Body of pancreas (tissue), 4 donors: ENCODE results near the gene ATP13A3. TPM values are rescaled to one million over a fixed set of nuclear protein-coding genes. Genes with fewer than 3 reads are reported as not detected.

Experiments
- ATAC-seq: fragments of 150-250 bp; one replicate; pipeline ENCODE4 v1.9.1; 2016
- DNase-seq, 4 donors: peaks; one replicate each; pipeline ENCODE4 v3.0.0-alpha.2; 2019
- H3K27ac ChIP-seq, 4 donors: fragments of 200-600 bp; sonication (generic); 1 replicate in 3 of 4; 2 replicates in 1 of 4; pipeline versions ENCODE4 v1.5.1 to v1.6.1; 2016 to 2019; ENCODE audit warnings: mild to moderate bottlenecking in 1 of 4, mixed read lengths in 1 of 4, moderate library complexity in 1 of 4
- H3K27me3 ChIP-seq, 2 donors: fragments of 200-600 bp; sonication (generic); one replicate each; pipeline ENCODE4 v1.6.0; 2016; ENCODE audit warnings: mild to moderate bottlenecking in 1 of 2
- H3K36me3 ChIP-seq, 2 donors: fragments of 200-600 bp; sonication (generic); replicated peaks in 1 of 2; 2 replicates each; pipeline ENCODE4 v1.5.1; 2016; ENCODE audit warnings: low read depth in 2 of 2; ENCODE audit not compliant: insufficient read depth in 1 of 2
- H3K4me1 ChIP-seq: fragments of 200-600 bp; sonication (generic); one replicate; pipeline ENCODE4 v1.6.0; 2016
- H3K4me3 ChIP-seq, 2 donors: fragments of 200-600 bp; sonication (generic); 1 replicate in 1 of 2; 2 replicates in 1 of 2; pipeline ENCODE4 v1.5.1; 2016 to 2019
- H3K9me3 ChIP-seq, 3 donors: fragments of 200-600 bp; sonication (generic); 1 replicate in 2 of 3; 2 replicates in 1 of 3; pipeline ENCODE4 v1.5.1; 2016
- CTCF ChIP-seq, 7 experiments: fragments of 450-650 bp in 4 of 7; fragments of 200-600 bp in 3 of 7; sonication (generic) in 3 of 7; IDR thresholded peaks; one replicate each; pipeline ENCODE4 v1.5.1; 2016 to 2019; ENCODE audit warnings: antibody characterized with exemption in 7 of 7
- POLR2A ChIP-seq, 3 donors: fragments of 450-650 bp; IDR thresholded peaks; one replicate each; pipeline ENCODE4 v1.6.1; 2016; ENCODE audit warnings: antibody characterized with exemption in 3 of 3, mild to moderate bottlenecking in 2 of 3
- WGBS, 2 donors: methylation state at CpG; one replicate each; pipeline ENCODE4 v1.1.5; 2017; 5-methylcytosine and 5-hydroxymethylcytosine counted together
- intact Hi-C: fragments of 100-400 bp; cut with DNase I; formaldehyde crosslinking; loops from one replicate; pipeline ENCODE4 v1.15.1; 2023
- total RNA-seq, 2 donors: library from RNA; depleted of rRNA; stranded (reverse); fragments of >200 nt; gene quantifications; one replicate each; pipeline ENCODE4 v1.1.0, GENCODE V29; 2016

The ATP13A3 gene
- total RNA-seq, 2 donors from 2014 or later = 35.6 to 56.0 TPM

- peaks cover 33% of the 10 kb centered on the region for H3K4me1 ChIP-seq
- no peak for ATAC-seq
- no peak overlapping the region for H3K4me3 ChIP-seq
- H3K27me3 ChIP-seq = no peaks in the 10 kb centered on the region
- H3K27ac ChIP-seq = no peak overlapping the region
- no peak for DNase-seq
- intact Hi-C loops = no loop called here
- H3K9me3 ChIP-seq = no peaks in the 10 kb centered on the region
- no peaks in the 10 kb centered on the region for H3K36me3 ChIP-seq
- WGBS, 2 donors = 72 to 73% methylated on average over 2 of the region's 2 CpGs
- TF ChIP-seq POLR2A (IDR thresholded peaks at IDR 0.05) (no peak), CTCF (IDR thresholded peaks at IDR 0.05) (no peak)
These were observed 31.9 kb upstream of the ATP13A3 start for GRCh38 chr3:194518652-194519051.

- Histone ChIP-seq H3K36me3 (no peaks in the 10 kb centered on the region), H3K9me3 (no peaks in the 10 kb centered on the region), H3K4me1 (peaks cover 28% of the 10 kb centered on the region), H3K27me3 (no peaks in the 10 kb centered on the region), H3K27ac (peak overlapping the region in 1 of 4 donors; percentile 18), H3K4me3 (no peak overlapping the region)
- DNase-seq (no peak), ATAC-seq (no peak)
- intact Hi-C loops = no loop called here
- TF ChIP-seq CTCF (IDR thresholded peaks at IDR 0.05) (no peak), POLR2A (IDR thresholded peaks at IDR 0.05) (no peak)
- 45 to 55% methylated on average over 6 of the region's 6 CpGs for WGBS, 2 donors
These were observed 30.5 kb upstream of the ATP13A3 start for GRCh38 chr3:194517333-194517732.

GRCh38 chr3:194514626-194515025, 27.8 kb upstream of the ATP13A3 start:
- Histone ChIP-seq H3K4me3 (no peak overlapping the region), H3K4me1 (peaks cover 11% of the 10 kb centered on the region), H3K9me3 (no peaks in the 10 kb centered on the region), H3K27ac (no peak overlapping the region), H3K27me3 (no peaks in the 10 kb centered on the region), H3K36me3 (no peaks in the 10 kb centered on the region)
- intact Hi-C loops = no loop called here
- 62 to 78% methylated on average over 4 of the region's 4 CpGs for WGBS, 2 donors
- ATAC-seq (no peak), DNase-seq (no peak)
- TF ChIP-seq POLR2A (IDR thresholded peaks at IDR 0.05) (no peak), CTCF (IDR thresholded peaks at IDR 0.05) (no peak)

- H3K4me3 ChIP-seq = no peak overlapping the region
- peak; percentile 48 for ATAC-seq
- peak overlapping the region in 3 of 4 donors; percentile 7 to 62 (median 37) for H3K27ac ChIP-seq
- intact Hi-C loops = no loop called here
- no peaks in the 10 kb centered on the region for H3K9me3 ChIP-seq
- H3K4me1 ChIP-seq = peaks cover 11% of the 10 kb centered on the region
- no peak for TF ChIP-seq POLR2A (IDR thresholded peaks at IDR 0.05)
- no peak for TF ChIP-seq CTCF (IDR thresholded peaks at IDR 0.05)
- peak in 3 of 4 donors; percentile 34 to 64 (median 42) for DNase-seq
- no peaks in the 10 kb centered on the region for H3K27me3 ChIP-seq
- WGBS, 2 donors = 70 to 75% methylated on average over 5 of the region's 5 CpGs
- H3K36me3 ChIP-seq = no peaks in the 10 kb centered on the region
These were observed 26.2 kb upstream of the ATP13A3 start for GRCh38 chr3:194512895-194513601.
